ENCODE results near the gene MEF2B.
A peak's percentile ranks its signal among the peaks of the same experiment; 100 is the strongest.

The MEF2B gene

DNA sequence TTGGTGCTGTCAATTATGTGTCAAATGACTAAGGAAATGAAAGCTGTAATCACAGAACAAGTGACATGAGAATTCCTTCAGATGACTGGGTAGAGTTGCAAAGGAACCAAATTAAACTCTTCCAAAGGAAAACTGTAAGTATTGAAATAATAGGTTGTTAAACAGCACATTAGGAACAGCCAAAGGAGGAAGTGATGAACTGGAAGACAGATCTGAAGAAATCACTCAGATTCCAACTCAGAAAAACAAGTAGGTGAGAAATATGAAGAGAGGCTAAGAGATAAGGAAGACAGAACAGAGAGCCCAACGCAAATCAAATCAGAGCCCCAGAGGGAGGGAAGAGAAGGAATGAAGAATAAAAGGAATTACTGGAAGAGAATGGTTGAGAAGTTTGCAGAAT lies 47.2 kb downstream of the MEF2B start:
- ChIA-PET CTCF (interaction anchor here (0.7 kb wide), 1 partner anchor 18 kb away, joined by 3 read pairs; no protein-coding TSS in a partner anchor), POLR2A (ENCODE audit: low non-redundant PET) (no interaction called here)
- no peak for DNase-seq (ENCODE audit: low spot score)
- no peak overlapping the region for H3K27ac ChIP-seq
- TF ChIP-seq, protein P1, sequence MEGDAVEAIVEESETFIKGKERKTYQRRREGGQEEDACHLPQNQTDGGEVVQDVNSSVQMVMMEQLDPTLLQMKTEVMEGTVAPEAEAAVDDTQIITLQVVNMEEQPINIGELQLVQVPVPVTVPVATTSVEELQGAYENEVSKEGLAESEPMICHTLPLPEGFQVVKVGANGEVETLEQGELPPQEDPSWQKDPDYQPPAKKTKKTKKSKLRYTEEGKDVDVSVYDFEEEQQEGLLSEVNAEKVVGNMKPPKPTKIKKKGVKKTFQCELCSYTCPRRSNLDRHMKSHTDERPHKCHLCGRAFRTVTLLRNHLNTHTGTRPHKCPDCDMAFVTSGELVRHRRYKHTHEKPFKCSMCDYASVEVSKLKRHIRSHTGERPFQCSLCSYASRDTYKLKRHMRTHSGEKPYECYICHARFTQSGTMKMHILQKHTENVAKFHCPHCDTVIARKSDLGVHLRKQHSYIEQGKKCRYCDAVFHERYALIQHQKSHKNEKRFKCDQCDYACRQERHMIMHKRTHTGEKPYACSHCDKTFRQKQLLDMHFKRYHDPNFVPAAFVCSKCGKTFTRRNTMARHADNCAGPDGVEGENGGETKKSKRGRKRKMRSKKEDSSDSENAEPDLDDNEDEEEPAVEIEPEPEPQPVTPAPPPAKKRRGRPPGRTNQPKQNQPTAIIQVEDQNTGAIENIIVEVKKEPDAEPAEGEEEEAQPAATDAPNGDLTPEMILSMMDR (conservative IDR thresholded peaks at IDR 0.05; ENCODE audit: low read depth) = no peak

GRCh38 chr19:19121371-19121770 lies 48.7 kb downstream of the MEF2B start:
- H3K27ac ChIP-seq = 0 out of 2 replicates have a peak overlapping the region, but pooled peaks have one; percentile 1
- DNase-seq (ENCODE audit: low spot score) = no peak
- ChIA-PET POLR2A (ENCODE audit: low non-redundant PET) (no interaction called here), CTCF (interaction anchor here (0.5 to 0.6 kb wide), 2 partner anchors 126 to 217 kb away, joined by 3 to 4 read pairs; no protein-coding TSS in a partner anchor)
- TF ChIP-seq, protein P1 (conservative IDR thresholded peaks at IDR 0.05; ENCODE audit: low read depth) = no peak

GRCh38 chr19:19120308-19121231 lies 49.5 kb downstream of the MEF2B start:
- CTCF ChIA-PET = no interaction called here
- TF ChIP-seq, protein P1 (conservative IDR thresholded peaks at IDR 0.05; ENCODE audit: low read depth) = no peak
- peak; percentile 41 for DNase-seq (ENCODE audit: low spot score)
- POLR2A ChIA-PET (ENCODE audit: low non-redundant PET) = no interaction called here
- H3K27ac ChIP-seq = no peak overlapping the region

DNA sequence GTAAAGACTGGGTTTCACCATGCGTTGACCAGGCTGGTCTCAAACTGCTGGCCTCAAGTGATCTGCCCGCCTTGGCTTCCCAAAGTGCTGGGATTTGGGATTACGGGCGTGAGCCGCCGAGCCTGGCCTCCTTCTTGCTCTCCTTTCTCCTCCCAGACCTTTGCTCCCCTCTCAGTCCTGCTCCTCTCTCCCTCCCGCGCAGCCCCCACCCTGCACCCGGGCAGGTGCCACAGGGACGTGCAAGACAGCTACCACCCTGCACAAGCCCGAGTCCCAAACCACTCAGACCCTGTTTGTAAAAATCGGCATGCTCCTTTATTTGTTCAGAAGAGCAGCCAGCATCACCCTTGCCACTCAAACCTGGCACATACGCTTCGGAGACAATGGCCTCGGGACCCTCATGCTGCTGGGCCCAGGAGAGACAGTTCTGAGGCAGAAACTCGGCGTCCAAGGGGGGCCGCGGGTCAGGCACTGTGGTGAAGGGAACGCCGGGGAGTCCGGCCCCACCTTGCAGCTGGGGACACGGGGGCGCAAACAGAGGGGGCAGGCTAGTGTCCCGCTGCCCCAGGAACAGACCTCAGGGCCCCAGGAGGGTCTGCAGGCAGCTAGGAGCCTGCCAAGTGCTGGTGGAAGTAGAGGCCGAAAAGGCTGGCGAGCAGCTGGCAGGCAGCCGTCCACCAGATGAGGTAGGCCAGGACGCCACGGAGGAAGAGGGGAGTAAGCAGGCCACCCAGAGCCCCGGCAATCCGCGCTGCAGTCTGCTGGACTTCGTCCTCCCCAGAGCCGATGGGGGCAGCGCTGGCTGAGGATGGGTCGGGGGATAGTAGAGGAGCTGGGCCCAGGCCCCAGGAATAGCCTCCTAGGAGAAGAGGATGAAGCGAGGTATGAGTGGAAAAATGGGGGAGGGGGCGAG lies 50.5 kb downstream of the MEF2B start:
- no peak for DNase-seq (ENCODE audit: low spot score)
- TF ChIP-seq, protein P1 (conservative IDR thresholded peaks at IDR 0.05; ENCODE audit: low read depth) = no peak
- no peak overlapping the region for H3K27ac ChIP-seq
- ChIA-PET CTCF (no interaction called here), POLR2A (ENCODE audit: low non-redundant PET) (no interaction called here)

- TF ChIP-seq, protein P1 (conservative IDR thresholded peaks at IDR 0.05; ENCODE audit: low read depth) = peak; percentile 42
- POLR2A ChIA-PET (ENCODE audit: low non-redundant PET) = no interaction called here
- no peak overlapping the region for H3K27ac ChIP-seq
- CTCF ChIA-PET = interaction anchor here (0.6 to 1.7 kb wide), 2 partner anchors 22 to 30 kb away, joined by 3 to 6 read pairs; no protein-coding TSS in a partner anchor
- DNase-seq (ENCODE audit: low spot score) = no peak
These were observed 54.1 kb downstream of the MEF2B start for GRCh38 chr19:19115954-19116353.

DNA sequence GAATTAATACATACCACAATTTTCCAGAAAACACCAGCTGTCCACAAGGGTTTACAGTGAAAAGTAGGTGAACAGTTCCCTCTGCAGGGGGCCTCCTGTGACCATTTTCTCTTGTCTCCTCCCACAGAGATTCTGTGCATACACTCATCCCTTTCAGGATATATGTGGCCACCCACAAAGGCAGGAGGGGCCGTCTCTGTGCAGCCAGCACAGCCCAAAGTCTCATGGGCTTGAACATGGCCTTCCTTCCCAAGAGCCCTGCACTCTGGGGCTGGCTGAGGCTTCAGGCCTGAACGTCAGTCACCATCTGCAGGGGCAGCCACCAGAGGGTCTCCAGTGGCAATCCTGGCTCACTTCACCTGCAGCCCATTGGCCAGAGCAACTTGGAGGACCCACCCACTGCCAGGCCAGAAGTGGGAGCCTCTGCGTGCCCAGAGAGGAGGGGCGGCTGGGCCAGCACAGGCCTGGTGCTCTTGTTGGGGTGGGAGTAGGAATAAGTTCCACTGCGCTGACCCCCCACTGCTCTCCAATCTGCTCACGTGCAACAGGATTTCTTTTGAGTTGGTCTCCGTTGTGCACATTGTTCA lies 56.9 kb downstream of the MEF2B start:
- ChIA-PET CTCF (interaction anchor here (0.7 kb wide), 1 partner anchor 1002 kb away, joined by 3 read pairs; no protein-coding TSS in a partner anchor), POLR2A (ENCODE audit: low non-redundant PET) (no interaction called here)
- no peak overlapping the region for H3K27ac ChIP-seq
- TF ChIP-seq, protein P1 (conservative IDR thresholded peaks at IDR 0.05; ENCODE audit: low read depth) = no peak
- DNase-seq (ENCODE audit: low spot score) = no peak

All from RWPE1 (cell line).